ENCODE results near the gene KCNH3.
"Not testable (repeated sequence)": the region's sequence is repeated elsewhere in the genome, so short reads cannot be mapped to it uniquely, and the experiment has no call there.

Gene KCNH3

GRCh38 chr12:49524660-49525324, 14.0 kb upstream of the KCNH3 start:
- in situ Hi-C loops (cut with MboI; ENCODE audit: low sequenced_read_pairs): no loop called here

GRCh38 chr12:49525942-49526341, 12.9 kb upstream of the KCNH3 start:
- in situ Hi-C loops (cut with MboI; ENCODE audit: low sequenced_read_pairs): no loop called here

DNA sequence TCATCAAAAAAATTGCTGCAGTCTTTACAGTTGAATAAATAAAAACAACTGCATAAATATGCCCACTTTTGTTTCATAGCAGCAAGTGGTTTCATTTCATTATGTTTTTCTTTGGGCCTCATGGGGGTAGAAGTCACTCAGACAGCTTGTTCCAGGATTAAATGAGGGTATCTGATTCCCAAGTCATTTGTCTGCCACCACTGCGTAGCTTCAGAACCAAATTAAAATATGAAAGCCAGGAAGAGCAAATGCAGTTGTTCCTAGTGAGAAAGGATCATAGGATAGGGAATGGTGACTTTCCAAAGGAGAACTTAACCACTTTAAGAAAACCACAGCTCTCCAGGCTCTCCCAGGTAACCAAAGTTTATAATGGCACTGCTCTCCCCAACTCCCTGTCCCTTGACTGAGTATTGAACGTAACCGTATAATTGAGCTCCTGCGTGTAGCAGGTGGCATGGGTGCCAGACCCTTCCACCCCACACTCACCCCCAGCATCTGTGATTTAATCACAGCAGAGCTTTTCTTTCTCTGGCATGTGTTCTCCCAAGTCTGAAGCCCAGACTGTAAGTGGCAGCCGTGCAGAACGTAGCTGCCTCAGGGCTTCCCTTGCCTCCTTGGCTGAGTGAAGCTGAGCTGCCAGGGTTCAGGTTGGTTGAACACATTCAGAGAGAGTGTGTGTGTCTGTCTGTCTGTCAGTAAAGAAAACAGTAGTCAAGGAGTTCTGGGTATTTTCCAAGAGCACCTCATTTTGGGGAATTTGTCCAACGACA, 11.3 kb upstream of the KCNH3 start:
- in situ Hi-C loops (cut with MboI; ENCODE audit: low sequenced_read_pairs): no loop called here

GRCh38 chr12:49529414-49529813, 9.4 kb upstream of the KCNH3 start:
- in situ Hi-C loops (cut with MboI; ENCODE audit: low sequenced_read_pairs): no loop called here

GRCh38 chr12:49531745-49532144, 7.1 kb upstream of the KCNH3 start:
- in situ Hi-C loops (cut with MboI; ENCODE audit: low sequenced_read_pairs): no loop called here

DNA sequence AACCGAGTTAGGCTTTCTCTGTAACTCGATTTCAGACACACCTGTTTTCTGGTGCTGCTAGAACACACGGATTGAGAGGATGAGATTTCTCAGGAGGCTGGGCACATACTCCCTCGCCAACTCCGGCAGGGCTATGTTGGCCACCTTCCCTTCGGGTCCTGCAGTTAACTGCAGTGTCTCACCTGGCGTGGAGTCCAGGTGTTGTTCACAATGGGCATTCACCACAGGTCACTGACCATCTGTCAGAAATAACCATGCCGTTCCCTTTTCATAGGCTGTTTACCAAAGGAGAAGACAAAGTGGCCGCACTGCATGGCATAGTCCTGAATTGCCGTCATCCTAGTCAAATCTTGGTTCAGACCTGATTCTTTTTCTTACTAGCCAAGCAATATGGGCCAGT, 5.5 kb upstream of the KCNH3 start:
- in situ Hi-C loops (cut with MboI; ENCODE audit: low sequenced_read_pairs): no loop called here

- in situ Hi-C loops (cut with MboI; ENCODE audit: low sequenced_read_pairs): not testable (repeated sequence)
Observed at GRCh38 chr12:49534122-49534521, 4.7 kb upstream of the KCNH3 start.

DNA sequence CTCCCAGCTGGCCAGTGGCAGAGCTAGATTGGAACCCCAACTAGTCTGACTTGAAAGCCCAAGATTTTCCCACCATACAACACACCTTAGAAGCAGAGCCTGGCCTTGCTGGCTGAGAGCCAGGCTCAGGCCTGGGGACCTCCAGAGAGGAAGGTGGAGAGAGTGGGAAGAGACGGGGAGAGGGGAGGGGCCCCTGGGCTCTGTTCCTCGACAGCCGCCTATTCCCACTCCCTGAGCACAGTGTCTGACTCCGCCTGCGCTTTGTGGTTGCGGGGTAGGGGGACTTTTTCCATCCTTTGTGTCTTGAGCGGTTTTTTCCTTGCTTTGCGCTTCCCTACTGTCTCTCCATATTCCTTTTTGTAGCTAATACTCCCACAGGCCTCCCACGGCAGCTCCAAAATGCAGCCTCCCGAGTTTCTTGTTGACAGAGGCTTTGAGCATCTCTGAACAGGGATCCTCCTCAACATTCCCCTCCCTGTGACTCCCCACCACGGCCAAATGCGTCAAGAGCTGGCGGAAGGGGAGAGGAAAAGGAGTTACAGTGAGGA, 4.0 kb upstream of the KCNH3 start:
- in situ Hi-C loops (cut with MboI; ENCODE audit: low sequenced_read_pairs): no loop called here

- in situ Hi-C loops (cut with MboI; ENCODE audit: low sequenced_read_pairs): no loop called here
Observed at GRCh38 chr12:49535921-49536525, 2.8 kb upstream of the KCNH3 start.

DNA sequence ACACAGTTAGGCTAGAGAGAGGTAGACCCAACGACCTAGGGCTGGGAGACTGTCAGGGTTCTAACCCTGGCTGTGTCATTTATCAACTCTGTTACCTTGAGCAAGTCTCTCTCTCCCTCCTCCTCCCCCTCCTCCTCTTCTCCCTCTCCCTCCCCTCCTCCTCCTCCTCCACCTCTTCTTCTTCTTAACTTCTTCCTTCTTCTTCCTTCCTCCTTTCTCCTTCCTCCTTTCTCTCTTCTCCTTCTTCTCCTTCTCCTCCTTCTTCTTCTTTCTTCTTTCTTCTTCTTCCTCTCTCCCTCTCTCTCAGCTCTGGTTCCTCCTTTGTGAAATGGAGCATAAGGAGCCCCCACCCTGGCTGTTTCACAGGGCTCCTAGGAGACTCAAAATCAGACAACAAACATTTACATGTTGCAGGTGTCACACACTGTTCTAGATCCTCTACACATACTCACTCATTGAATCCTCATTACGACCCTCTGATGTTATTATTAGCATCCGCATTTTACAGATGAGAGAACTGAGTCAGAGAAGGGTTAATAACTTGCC, 2.2 kb upstream of the KCNH3 start:
- in situ Hi-C loops (cut with MboI; ENCODE audit: low sequenced_read_pairs): no loop called here

- in situ Hi-C loops (cut with MboI; ENCODE audit: low sequenced_read_pairs): no loop called here
Observed at GRCh38 chr12:49537231-49537751, 1.5 kb upstream of the KCNH3 start.

GRCh38 chr12:49537752-49538509, 899 bp upstream of the KCNH3 start:
- in situ Hi-C loops (cut with MboI; ENCODE audit: low sequenced_read_pairs): no loop called here

DNA sequence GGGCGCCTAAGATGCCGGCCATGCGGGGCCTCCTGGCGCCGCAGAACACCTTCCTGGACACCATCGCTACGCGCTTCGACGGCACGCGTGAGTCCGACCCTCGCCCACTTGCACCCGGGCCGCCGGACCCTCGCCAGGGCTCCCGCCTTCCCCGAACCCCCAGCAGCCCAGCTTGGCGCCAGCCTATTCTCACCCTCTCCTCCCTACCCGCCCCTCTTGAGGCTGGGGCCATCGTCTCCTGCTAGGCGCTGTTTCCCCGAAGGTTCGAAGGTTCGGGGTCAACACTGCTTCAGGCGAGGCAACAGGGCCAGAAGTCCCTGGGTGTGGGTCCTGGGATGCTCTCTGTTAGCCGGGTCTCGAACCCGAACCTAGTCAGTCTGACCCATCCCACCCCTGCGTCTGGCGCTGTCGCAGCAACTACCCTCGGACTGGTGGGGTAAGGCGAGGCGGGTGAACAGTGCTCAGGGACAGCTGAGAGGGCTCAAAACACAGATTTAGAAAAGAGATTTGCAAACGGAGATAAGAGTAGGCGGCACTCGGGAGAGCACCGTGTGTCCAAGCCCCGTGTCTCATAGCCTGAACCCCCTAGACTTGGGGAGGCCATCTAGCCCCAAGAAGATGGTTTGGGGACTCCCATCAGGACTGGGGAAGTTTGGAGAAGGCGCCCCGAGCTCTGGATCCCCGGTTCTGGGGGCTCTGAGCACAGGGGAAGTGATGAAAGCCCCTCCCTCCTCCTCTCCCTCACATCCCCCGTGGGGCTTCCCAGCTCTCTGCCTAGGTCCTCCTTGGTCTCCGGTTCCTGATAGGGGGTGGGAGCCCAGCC, 787 bp downstream of the KCNH3 start:
- in situ Hi-C loops (cut with MboI; ENCODE audit: low sequenced_read_pairs): no loop called here

DNA sequence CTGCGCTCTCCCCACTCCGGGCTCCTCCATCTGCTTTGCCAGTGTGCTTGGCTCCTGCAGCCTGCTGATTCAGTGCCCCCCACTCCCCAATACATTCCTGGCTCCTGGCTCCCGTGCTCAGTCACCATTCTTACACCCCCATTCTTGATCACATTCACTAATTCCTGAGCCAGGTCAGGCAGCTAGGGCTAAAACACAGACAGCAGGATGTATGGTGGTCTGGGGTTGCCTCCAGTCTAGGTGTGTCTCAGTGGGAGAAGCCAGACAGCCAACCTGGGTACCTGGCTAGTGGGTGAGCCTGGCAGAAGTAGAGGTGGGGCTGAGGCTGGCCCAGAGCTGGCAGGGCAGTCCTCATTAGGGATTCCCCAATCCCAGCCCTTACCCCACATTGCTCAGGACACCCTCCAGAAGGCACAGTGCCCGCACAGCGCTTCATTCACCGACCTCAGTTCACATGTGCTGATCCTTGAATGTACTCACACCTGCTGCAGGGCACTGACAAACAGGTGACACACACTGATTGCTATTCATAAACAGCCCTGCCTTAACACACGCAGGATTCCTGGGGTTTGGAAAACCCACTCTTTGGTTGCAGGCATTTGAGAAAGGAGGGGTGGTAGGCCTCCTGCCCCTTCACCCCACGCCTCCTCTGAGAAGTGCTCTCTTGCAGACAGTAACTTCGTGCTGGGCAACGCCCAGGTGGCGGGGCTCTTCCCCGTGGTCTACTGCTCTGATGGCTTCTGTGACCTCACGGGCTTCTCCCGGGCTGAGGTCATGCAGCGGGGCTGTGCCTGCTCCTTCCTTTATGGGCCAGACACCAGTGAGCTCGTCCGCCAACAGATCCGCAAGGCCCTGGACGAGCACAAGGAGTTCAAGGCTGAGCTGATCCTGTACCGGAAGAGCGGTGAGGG, 1.7 kb downstream of the KCNH3 start:
- in situ Hi-C loops (cut with MboI; ENCODE audit: low sequenced_read_pairs): no loop called here

GRCh38 chr12:49541140-49541861, 2.5 kb downstream of the KCNH3 start:
- in situ Hi-C loops (cut with MboI; ENCODE audit: low sequenced_read_pairs): no loop called here

- in situ Hi-C loops (cut with MboI; ENCODE audit: low sequenced_read_pairs): no loop called here
Observed at GRCh38 chr12:49541911-49542505, 3.2 kb downstream of the KCNH3 start.

DNA sequence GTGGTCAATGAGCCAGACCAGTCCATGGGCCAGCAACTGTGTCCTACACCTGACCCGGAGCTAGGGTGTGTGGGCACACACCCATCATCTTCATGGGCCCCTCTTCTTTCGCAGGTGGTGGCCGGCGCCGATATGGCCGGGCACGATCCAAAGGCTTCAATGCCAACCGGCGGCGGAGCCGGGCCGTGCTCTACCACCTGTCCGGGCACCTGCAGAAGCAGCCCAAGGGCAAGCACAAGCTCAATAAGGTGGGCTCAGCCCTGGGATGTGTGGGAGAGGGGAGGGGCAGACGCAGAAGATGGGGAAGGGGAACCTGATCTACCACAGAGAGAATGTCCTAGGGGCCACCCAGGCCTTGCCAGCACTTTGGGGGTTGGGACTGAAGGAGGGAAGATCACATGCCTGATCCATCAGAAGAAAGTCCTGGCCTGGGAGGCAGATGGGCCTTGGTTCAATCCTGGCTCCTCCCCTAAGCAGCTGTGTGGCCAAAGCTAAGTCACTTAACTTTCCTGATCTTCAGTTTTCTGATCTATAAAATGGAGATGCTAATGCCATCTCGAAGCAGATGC, 3.8 kb downstream of the KCNH3 start:
- in situ Hi-C loops (cut with MboI; ENCODE audit: low sequenced_read_pairs): no loop called here
